Hematopoietic multipotent progenitor cell treated with erythropoietin and hydrocortisone succinate and interleukin-3 and kit ligand, for 4 days (in vitro differentiated cells): ENCODE results near the gene SNX30.

Experiments
- DNase-seq: peaks from one replicate; pipeline ENCODE4 v3.0.0-alpha.2; 2015

The SNX30 gene

GRCh38 chr9:112753725-112754124 lies 3.2 kb downstream of the SNX30 start:
- no peak for DNase-seq

DNA sequence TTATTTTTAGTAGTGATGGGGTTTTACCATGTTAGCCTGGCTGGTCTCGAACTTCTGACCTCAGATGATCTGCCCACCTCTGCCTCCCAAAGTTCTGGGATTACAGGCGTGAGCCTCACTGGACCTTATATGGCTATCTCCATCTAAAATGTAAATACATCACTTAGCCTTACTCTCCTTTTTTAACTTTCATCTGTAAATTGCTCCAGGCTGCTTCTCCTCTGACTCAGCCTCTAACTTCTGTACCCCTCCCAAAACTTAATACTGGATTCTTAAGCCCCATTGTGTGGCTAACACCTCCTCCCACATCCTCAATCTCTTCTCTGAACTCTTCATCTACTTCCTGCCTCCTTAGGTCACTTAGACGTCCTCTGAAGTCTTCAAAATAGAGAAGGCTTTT lies 4.0 kb downstream of the SNX30 start:
- DNase-seq: no peak

DNA sequence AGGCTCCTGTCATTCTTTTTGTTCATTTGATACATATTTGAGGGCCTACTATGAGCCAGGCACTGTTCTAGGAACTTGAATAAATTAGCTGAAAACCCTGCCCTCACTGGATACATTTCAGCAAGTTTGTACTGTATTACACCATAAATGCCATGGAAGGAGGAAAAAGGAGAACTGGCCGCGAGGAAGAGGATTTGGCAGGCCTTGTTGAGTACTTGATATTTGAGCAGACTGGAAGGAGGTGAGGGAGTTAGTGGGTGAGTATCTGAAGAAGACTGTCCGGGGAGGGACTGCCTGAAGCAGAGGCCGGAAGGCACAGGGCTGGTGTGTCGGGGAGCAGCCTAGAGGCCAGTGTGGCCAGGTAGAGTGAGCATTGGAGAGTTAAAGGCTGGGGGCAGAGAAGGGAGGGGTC lies 4.5 kb downstream of the SNX30 start:
- DNase-seq: peak; percentile 24

GRCh38 chr9:112755675-112756074 lies 5.1 kb downstream of the SNX30 start:
- no peak for DNase-seq

DNA sequence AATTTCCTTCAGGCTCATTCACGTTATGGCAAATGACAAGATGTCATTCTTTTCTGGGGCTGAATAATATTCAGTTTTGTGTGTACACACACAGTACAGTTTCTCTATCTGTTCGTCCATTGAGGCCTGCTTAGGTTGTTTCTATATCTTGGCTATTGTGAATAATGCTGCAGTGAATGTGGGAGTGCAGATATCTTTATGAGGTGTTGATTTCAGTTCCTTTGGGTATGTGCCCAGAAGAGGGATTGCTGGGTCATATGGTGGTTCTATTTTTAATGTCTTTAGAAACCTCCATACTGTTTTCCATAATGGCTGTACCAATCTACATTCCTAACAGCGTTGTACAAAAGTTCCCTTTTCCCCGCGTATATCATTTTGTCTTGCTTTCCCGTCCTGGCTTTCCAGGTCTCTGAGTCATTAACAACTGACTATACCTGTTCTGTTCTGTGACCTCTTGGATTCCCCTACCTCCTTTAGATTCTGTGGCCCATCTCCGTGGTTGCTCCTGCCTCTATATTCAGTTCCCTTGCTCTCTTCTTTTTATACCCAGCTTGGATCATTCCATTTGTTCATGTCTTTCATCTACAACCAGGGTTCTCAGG lies 6.8 kb downstream of the SNX30 start:
- no peak for DNase-seq

GRCh38 chr9:112757940-112758339 lies 7.4 kb downstream of the SNX30 start:
- DNase-seq: no peak

DNA sequence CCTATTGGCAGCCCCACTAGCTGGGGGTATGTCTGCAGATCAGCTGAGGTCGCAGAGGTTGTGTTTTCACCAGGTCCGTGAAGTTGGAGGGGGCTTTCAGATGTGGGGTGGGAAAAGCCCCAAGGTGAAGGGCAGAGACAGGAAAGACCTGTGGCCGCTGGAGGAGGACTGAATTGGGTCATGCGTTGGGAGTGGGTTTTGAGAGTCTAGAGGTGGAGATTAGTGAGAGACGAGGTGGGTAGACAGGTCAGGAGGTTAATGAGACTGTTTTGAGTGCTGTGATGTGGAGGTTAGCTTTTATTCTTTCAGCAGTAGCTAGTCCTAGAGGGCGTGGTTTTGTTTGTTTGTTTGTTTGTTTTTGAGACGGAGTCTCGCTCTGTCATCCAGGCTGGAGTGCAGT lies 10.3 kb downstream of the SNX30 start:
- no peak for DNase-seq

DNA sequence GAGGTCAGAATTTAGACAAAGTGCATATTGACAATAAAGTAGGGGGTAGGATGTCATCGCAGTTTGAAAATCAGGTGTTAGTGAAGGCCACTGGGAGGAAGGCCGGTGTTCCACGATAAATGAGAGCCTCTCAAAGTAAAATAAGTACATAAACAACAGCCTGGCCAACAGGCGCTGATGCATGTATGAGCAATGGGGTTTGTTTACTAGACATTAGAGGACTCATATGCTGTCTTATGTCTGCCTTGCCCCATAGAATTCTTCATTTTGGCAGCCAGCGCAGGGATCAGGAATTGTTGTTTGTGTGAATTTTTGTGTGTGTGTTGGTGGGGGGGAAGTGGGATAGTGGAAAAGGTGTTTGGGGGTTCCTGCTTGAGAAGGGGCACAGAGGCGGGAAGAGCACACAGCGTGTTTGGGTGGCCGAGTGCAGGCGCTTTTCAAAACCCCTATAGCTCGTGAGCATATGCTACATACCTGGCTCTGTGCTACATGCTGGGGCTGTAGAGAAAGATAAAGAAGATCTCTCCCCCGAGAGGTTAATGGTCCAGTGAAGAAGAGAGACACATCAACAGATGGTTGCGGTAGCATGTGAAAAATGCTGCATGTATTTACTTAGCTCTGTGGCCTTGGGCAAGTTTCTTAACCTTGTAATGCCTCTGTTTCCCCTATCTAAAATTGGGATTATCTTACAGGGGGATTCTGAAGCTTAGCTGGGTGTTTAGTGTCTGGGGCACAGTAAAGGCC lies 11.5 kb downstream of the SNX30 start:
- no peak for DNase-seq

GRCh38 chr9:112762726-112763518 lies 12.4 kb downstream of the SNX30 start:
- no peak for DNase-seq

- DNase-seq: peak; percentile 20
These were observed 13.8 kb downstream of the SNX30 start for GRCh38 chr9:112764344-112764743.

- DNase-seq: no peak
These were observed 14.3 kb downstream of the SNX30 start for GRCh38 chr9:112764837-112765236.

DNA sequence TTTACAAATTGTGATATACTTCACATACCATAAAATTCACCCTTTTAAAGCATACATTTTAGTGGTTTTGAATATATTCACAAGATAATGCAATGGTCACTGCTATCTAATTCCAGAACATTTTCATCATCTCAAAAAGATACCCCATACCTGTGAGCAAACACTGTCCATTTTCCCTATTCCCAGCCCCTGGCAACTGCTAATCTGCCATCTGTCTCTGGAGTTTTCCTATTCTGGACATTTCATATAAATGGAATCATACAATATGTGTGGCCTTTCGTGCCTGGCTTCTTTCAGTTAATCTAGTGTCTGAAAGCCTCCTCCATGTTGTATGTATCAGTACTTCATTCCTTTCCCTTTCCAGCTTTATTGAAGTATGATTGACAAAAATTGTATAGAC lies 14.7 kb downstream of the SNX30 start:
- no peak for DNase-seq

DNA sequence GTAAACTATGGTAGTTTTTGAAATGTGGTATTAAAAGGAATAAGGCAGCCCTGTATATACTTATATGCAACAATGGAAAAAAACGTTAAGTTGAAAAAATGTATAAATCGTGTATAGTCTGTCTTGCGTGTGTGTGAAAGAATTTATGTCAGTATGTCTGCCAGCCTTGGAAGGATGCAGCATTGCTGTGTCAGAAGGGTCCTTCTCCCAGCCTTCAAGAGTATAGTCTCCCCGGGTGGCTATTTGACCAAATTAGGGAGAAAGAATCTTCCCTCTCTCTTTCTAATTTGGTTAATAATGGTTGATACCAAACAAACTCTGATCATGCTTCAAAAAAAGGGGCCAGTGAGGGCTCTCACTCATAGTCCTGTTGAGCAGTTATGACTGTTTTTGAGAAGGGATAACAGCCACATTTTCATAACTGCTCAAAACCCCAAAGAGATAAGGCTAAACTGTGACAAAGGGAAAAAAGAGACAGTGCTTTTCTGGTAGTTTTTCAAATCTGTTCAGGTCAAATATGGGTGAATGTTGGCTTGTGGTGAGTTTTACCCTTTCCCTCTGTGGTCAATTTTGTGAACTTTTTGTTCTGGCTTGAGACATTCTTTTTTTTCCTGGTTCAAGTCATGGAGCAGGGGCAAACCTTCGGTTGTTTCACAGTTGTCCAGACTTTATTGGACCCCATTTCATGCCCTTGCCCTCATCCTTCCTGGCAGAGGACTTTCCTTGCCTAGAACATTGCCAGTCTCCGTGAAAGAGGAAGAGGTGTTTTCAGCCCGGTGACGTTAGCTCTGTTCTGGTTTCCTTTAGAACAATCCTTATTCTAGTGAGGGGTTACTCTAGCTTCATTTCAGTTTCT lies 21.0 kb downstream of the SNX30 start:
- DNase-seq: peak; percentile 71

DNA sequence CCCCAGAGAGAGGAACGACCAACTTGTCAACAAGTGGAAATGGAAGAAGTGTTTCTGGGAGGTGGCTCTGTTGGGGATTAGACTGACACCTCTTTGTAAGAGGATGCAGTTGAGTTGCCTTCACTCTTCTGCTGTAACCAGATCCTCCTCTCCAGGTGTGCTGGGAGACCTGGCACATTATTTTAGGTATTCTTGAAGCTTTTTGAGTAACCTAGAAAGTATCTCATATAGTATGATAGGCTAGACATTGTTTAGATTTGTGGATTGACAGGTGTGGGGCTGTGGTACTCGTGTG lies 21.6 kb downstream of the SNX30 start:
- no peak for DNase-seq

GRCh38 chr9:112772551-112772950 lies 22.0 kb downstream of the SNX30 start:
- no peak for DNase-seq

GRCh38 chr9:112774006-112774996 lies 23.7 kb downstream of the SNX30 start:
- no peak for DNase-seq

DNA sequence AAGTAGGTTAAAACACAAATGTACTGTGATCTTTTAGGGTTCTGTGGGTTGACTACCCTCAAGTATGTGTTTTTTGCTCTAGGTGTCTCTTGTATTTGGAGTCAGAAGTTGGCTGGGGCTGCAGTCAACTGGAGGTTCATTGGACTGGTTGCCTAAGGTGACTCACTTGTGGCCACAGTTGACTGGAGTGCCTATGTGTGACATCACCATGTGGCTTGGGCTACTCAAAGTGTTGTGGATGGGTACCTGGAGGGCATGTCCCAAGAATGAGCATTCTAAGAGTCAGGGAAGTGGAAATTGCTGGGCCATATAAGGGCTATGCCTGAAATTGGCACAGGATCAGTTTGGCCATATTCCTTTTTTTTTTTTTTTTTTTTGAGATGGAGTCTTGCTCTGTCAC lies 27.4 kb downstream of the SNX30 start:
- no peak for DNase-seq

DNA sequence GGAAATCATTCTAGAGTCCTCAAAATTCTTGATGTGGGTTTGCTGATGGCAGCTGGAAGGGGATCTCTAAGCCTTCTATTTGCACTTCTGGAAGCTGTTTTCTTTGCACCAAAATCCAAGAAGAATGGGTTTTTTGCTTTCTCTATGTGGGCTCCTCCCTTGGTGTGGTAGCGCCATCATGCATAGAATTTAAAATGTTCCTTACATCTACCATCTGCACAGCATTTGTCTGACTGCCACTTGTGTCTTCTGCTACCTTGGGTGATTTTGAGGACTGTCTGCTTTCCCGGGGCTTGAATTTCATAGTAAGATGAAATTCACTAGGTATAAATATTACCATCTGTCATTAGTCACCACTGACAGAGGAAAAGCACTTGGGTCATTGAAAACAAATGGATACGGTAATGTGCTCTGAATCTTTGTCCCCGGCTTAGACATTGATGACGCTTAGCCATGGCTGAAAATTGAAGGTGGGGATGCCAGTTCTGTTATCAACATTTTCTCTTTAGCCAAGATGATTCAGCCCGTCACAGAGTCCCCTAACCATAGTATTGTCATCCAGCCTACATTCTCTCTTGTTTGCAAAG lies 30.0 kb downstream of the SNX30 start:
- no peak for DNase-seq

DNA sequence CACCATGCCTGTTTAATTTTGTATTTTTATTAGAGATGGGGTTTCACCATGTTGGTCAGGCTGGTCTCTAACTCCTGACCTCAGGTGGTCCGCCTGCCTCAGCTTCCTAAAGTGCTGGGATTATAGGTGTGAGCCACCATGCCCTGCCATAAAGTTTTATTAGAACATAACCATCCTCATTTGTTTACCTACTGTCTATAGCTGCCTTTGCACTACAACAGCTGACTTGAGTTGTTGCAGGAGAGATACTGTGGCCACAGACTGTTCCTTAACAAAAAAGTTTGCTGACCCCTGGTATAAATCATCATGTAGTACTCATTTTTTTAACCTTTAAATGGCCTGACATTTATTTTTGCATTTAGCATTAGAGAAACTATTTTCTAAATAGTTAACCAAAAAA lies 31.7 kb downstream of the SNX30 start:
- no peak for DNase-seq

GRCh38 chr9:112783551-112783954 lies 33.0 kb downstream of the SNX30 start:
- no peak for DNase-seq

GRCh38 chr9:112784020-112784785 lies 33.6 kb downstream of the SNX30 start:
- no peak for DNase-seq
